ENCODE data around the gene PHF1.

GRCh38 chr6:33424855-33425667, 14.2 kb downstream of the PHF1 start:
- TF ChIP-seq POLR2A (IDR thresholded peaks at IDR 0.05; ENCODE audit: low read depth, low read length) = no peak
- no peak for TF ChIP-seq TAF1 (IDR thresholded peaks at IDR 0.05; ENCODE audit: low read depth, low read length)
- no peak for TF ChIP-seq POLR2AphosphoS5 (IDR thresholded peaks at IDR 0.05; ENCODE audit: low read depth, low read length)
- TF ChIP-seq SPI1 (IDR thresholded peaks at IDR 0.05; ENCODE audit: low read depth, low read length) = peak; percentile 10; the same call in 1 of the 2 replicates
